HG03439 (cell line): ENCODE data around the gene TTF2.
"Not testable (repeated sequence)": the region's sequence is repeated elsewhere in the genome, so short reads cannot be mapped to it uniquely, and the experiment has no call there.

ENCODE experiments used
- ATAC-seq: cut with Tn5 transposase; IDR thresholded peaks from one replicate; pipeline ENCODE4 v1.9.1; 2021; ENCODE audit warnings: mild to moderate bottlenecking, moderate library complexity; ENCODE audit not compliant: unreplicated experiment

TTF2 gene

DNA sequence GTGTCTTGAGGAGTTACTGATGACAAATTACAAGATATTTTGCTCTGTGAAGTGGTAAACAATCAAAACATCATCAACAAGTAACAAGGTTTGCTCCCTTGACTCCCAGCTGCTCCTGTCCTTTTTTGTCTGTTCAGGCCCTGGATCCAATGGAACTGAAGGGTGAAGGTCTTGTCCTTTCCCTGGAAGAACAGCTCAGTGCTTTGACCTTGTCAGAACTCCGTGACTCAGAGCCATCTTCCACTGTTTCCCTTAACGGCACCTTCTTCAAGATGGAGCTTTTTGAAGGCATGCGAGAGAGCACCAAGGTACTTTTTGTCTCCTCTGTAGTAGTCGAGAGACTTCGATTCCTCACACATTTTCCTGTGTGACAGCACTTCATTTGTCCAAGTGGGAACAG, 32.5 kb downstream of the TTF2 start:
- no peak for ATAC-seq

GRCh38 chr1:117093091-117093534, 33.0 kb downstream of the TTF2 start:
- ATAC-seq: no peak

GRCh38 chr1:117093870-117094621, 33.9 kb downstream of the TTF2 start:
- ATAC-seq: peak; percentile 53

DNA sequence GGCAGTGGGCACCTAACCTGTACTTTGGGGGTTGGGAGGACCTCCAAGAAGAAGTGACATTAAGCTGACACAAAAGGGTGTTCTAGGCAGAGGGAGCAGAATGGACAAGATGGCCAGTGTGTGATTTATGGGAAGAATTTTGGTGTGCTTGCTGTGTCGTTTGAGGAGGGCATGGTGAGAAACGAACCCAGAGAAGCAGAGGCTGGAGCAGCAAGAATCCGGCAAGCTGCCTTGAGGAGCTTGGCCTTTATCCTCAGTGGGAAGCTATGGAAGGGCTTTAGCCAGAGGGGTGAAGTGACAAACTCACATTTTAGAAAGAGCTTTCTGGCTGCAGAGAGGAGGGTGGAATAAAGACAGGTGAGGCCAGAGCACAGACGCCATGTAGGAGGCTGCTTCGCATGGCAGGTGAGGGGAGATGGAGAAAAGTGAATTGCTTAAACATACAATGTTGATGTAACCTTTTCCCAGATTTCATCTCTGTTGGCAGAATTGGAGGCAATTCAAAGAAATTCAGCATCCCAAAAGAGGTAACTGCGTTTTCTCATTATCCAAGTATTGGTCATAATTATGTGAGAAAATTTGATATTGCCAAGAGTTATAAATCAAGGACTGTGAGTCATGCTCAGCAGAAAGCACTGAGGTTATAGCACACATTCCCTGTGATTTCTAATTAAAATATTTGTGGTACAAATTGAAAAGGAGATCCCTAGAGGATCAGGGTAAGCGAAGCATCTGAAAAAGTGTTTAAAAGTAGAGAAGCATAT, 34.9 kb downstream of the TTF2 start:
- no peak for ATAC-seq

DNA sequence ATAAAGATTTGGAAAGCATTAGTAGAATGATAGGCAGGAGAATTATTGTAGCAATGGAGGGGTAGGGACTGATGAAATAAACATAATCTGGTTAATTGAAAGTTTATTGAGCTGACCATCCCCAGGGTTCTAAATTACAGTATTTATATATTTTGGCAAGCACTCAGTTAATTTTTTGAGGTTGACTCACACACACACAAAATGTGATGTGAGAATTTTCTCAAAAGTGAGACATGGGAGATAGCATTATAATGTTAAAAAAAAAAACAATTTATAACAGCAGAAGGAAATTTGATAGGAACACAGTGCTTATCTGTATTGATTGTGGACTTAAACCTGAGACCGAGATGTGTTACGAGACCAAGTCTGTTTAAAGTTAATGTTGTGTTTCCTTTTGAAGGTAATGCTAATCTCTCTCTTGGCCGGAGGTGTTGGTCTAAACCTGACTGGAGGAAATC, 36.9 kb downstream of the TTF2 start:
- ATAC-seq: no peak

- ATAC-seq: no peak
Measured at GRCh38 chr1:117097443-117097842, 37.3 kb downstream of the TTF2 start.

- no peak for ATAC-seq
Measured at GRCh38 chr1:117098287-117098890, 38.3 kb downstream of the TTF2 start.

- ATAC-seq: no peak
Measured at GRCh38 chr1:117101334-117101733, 41.2 kb downstream of the TTF2 start.

DNA sequence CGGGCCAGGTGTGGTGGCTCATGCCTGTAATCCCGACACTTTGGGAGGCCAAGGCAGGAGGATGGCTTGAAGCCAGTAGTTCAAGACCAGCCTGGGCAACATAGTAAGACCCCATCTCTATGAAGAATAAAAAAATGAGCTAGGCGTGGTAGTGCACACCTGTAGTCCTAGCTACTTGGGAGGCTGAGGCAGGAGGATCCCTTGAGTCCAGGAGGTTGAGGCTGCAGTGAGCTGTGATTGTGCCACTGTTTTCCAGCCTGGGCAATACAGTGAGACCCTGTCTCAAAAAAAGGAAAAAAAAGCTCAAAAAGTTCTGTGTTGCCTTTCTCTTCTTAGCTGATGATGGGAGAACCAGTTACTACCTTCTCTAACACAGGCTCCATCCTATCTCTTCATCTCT, 41.7 kb downstream of the TTF2 start:
- ATAC-seq: not testable (repeated sequence)

DNA sequence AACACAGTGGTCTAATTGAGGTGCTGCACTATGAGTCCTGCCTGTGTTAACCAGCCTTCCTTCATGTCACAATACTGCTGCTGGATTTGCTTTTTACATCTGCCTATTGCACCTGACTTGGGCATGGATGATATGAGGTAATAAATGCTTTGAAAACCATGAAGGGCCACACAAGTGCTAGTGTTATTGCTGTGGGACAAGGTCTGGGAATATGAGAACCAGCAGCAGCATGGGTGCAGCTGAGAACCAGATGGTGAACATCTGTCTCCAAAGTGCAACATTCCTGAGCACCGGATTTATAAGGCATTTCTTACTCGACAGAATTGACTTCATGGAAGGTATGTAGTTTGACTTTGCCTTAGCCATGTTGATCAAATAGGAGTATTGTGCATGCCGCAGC, 44.9 kb downstream of the TTF2 start:
- no peak for ATAC-seq

DNA sequence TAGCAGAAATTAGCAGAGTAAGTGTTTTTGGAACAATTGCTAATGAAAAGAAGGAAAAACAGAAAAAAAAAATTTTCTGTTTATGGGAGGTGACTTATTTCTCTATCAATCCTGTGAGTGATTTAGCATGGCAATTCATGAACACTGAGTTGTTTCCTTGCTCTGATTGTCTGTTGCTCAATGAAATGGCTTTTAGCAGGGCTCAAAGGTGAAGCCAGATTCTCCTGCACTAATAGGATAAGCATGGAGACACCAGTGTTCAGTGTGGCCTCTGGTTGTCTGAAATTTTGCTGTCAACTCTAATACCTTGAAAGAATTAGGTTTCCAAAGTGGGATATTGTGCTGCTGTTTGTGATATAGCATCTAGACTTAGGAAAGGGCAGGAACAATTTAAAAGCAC, 45.6 kb downstream of the TTF2 start:
- ATAC-seq: no peak

- no peak for ATAC-seq
Measured at GRCh38 chr1:117106478-117106877, 46.4 kb downstream of the TTF2 start.

DNA sequence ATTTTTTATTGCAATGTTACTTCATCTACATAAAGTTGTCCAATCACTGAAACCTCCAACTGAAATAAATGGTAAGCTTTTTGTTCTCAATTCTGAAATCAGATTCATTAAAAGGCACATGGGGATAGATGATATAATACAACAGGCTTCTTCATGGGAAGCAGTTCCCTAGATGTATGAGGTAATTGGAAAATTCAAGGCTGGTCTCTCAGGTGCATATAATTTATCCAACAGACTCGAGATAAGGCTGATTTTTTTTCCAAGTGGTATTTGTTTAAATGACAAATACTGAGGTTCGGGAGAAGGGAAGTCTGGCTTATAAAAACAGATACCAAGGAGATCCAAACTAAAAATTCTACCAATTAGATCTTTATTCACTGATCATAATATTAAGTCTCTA, 47.2 kb downstream of the TTF2 start:
- no peak for ATAC-seq

DNA sequence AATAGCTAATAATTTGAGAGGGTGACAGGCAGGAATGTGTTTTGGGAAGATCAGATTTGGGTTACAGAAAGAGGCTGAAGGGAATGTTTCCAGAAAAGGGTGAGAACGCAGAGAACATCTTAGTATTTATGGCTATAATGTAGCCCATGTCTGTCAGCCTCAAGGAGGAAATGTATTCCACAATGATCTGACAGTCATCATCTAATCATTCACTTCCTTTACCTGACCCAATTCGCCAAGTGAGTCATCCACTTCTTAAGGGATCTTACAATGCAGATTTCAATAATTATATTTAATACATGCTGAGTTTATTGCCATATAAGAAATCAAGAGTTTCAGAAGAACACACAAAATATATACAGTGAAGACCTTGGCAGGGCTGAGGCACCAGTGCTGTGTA, 50.6 kb downstream of the TTF2 start:
- ATAC-seq: no peak

- ATAC-seq: no peak
Measured at GRCh38 chr1:117112047-117112717, 52.1 kb downstream of the TTF2 start.

- no peak for ATAC-seq
Measured at GRCh38 chr1:117113199-117113598, 53.1 kb downstream of the TTF2 start.

DNA sequence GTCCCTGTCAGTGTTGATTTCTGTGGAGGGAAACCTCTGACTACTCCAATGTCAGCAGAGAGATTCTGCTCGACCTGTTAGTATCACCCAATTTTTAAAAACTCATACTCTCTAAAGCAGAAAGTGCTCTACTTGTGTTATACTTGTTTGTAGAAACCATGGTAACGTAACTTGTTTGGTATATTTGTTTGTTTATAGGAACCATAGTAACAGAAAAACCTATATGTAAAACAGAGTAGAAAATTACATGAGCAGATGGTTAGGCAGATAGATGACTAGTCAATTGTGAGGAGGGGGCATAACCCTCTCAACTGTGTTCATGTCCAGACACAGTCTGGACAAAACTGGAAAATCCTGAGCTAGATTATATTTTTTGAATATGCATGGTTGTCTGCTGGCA, 54.8 kb downstream of the TTF2 start:
- no peak for ATAC-seq

- ATAC-seq: no peak
Measured at GRCh38 chr1:117116090-117116783, 56.1 kb downstream of the TTF2 start.

GRCh38 chr1:117116784-117117130, 56.6 kb downstream of the TTF2 start:
- no peak for ATAC-seq

DNA sequence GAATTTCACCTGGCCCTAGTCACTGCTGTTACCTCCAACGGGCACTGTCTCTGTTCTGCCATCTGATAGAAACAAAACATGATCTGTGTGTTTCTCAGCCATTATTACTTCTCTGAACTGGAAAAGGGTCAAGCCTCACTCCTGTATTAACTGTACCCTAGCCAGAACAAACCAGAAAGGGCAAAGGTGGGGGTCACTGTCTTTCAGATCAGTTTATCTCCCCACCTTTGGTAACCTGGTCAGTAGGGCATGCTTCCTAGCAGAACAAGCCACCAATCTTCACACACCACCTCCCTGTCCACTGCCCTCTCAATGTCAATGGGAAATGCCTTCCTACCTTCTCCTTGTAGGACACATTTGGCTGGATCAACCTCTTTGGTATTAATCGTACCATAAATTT, 57.6 kb downstream of the TTF2 start:
- ATAC-seq: no peak

DNA sequence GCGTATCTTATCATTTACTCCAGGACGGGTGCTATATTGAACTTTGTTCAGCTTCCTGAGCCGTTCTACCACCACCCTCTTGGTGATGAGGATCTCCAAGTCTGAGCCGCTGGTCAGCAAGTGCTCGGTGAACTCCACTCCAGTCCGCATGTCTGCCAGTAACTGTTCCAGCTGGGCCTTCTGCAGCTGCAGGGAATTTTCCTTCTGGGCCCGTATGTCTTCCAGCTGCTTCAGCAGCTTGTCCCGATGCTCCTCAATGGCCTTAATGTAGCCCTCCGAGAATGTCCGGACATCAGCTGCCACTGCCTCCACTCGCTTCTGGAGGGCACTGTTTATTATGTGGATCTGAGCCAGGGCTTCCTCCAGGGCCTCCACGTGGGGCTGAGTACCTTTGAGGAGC, 58.0 kb downstream of the TTF2 start:
- no peak for ATAC-seq
